Measurements from ENCODE around the gene FILIP1L. TPM values are rescaled to one million over a fixed set of nuclear protein-coding genes. Genes with fewer than 3 reads are reported as not detected.

Gene FILIP1L
- total RNA-seq, 1 experiment from 2014 or later = 0.17 TPM

DNA sequence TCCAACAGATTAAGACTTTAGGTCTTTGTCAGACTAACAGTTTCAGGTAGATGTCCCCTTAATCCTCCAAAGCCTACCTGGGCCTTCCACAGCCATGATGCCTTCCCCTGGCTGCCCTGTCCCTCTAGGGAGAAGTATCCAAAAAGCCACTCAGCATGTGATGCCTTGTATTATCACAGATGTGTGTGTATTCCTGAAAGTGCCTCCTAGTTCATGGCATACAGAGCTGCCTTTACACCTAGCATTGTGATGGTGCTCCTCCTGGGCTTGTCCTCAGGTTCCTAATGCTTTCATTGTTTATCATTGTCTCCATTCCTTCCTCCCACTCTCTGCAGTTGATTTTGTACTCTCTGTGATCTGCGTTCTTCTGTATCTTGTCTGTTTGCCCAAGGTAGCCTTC, 253.1 kb downstream of the FILIP1L start:
- Histone ChIP-seq H3K4me3 (replicated peaks in 1 of 2; ENCODE audit: low read depth in 1 of 2, low read length in 2 of 2) (no peak overlapping the region), H3K4me2 (ENCODE audit: low read length) (no peak overlapping the region), H4K20me1 (ENCODE audit: insufficient read depth) (no peaks in the 10 kb centered on the region), H3K4me1 (ENCODE audit: control insufficient read depth in 1 of 2, insufficient read depth in 2 of 2, low read length in 2 of 2) (peaks cover 0 to 17% of the 10 kb centered on the region in 2 experiments; a peak in 2 of 4 replicates), H3K9ac (ENCODE audit: low read length) (no peak overlapping the region), H3K9me2 (ENCODE audit: insufficient read depth) (no peaks in the 10 kb centered on the region), H3K27me3 (ENCODE audit: insufficient read depth, low read length) (no peaks in the 10 kb centered on the region), H3K27ac (ENCODE audit: low read depth, low read length) (no peak overlapping the region), H3K79me2 (ENCODE audit: insufficient read depth, low read length) (peaks cover 3% of the 10 kb centered on the region; the same call in 1 of the 2 replicates), H3K9me3 (ENCODE audit: control insufficient read depth in 1 of 2, insufficient read depth in 1 of 2, low read depth in 1 of 2, low read length in 2 of 2) (no peaks in the 10 kb centered on the region), H2AFZ (ENCODE audit: low read depth, low read length, poor library complexity, severe bottlenecking) (no peak overlapping the region), H3K36me3 (ENCODE audit: control insufficient read depth in 1 of 2, insufficient read depth in 2 of 2, low read length in 2 of 2) (no peaks in the 10 kb centered on the region)
- ATAC-seq = no peak
- no peak for TF ChIP-seq ZFX (IDR thresholded peaks at IDR 0.05)
- TF ChIP-seq JUND (IDR thresholded peaks at IDR 0.05) = no peak
- no peak for TF ChIP-seq FOSL1 (IDR thresholded peaks at IDR 0.05; ENCODE audit: low read depth)
- TF ChIP-seq POLR2AphosphoS5 (IDR thresholded peaks at IDR 0.05; ENCODE audit: low read depth, low read length) = no peak
- TF ChIP-seq, protein P1, sequence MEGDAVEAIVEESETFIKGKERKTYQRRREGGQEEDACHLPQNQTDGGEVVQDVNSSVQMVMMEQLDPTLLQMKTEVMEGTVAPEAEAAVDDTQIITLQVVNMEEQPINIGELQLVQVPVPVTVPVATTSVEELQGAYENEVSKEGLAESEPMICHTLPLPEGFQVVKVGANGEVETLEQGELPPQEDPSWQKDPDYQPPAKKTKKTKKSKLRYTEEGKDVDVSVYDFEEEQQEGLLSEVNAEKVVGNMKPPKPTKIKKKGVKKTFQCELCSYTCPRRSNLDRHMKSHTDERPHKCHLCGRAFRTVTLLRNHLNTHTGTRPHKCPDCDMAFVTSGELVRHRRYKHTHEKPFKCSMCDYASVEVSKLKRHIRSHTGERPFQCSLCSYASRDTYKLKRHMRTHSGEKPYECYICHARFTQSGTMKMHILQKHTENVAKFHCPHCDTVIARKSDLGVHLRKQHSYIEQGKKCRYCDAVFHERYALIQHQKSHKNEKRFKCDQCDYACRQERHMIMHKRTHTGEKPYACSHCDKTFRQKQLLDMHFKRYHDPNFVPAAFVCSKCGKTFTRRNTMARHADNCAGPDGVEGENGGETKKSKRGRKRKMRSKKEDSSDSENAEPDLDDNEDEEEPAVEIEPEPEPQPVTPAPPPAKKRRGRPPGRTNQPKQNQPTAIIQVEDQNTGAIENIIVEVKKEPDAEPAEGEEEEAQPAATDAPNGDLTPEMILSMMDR (IDR thresholded peaks at IDR 0.05 in 2 of 3, conservative IDR thresholded peaks at IDR 0.05 in 1 of 3; ENCODE audit: borderline replicate concordance in 1 of 3, insufficient read depth in 1 of 3, low read depth in 2 of 3, low read length in 2 of 3) = no peak
- TF ChIP-seq EGR1 (IDR thresholded peaks at IDR 0.05; ENCODE audit: low read depth) = no peak
- no peak for TF ChIP-seq CBX3 (IDR thresholded peaks at IDR 0.05; ENCODE audit: low read depth)
- no peak for TF ChIP-seq SIN3A (IDR thresholded peaks at IDR 0.05; ENCODE audit: low read depth)
- TF ChIP-seq, protein P2, sequence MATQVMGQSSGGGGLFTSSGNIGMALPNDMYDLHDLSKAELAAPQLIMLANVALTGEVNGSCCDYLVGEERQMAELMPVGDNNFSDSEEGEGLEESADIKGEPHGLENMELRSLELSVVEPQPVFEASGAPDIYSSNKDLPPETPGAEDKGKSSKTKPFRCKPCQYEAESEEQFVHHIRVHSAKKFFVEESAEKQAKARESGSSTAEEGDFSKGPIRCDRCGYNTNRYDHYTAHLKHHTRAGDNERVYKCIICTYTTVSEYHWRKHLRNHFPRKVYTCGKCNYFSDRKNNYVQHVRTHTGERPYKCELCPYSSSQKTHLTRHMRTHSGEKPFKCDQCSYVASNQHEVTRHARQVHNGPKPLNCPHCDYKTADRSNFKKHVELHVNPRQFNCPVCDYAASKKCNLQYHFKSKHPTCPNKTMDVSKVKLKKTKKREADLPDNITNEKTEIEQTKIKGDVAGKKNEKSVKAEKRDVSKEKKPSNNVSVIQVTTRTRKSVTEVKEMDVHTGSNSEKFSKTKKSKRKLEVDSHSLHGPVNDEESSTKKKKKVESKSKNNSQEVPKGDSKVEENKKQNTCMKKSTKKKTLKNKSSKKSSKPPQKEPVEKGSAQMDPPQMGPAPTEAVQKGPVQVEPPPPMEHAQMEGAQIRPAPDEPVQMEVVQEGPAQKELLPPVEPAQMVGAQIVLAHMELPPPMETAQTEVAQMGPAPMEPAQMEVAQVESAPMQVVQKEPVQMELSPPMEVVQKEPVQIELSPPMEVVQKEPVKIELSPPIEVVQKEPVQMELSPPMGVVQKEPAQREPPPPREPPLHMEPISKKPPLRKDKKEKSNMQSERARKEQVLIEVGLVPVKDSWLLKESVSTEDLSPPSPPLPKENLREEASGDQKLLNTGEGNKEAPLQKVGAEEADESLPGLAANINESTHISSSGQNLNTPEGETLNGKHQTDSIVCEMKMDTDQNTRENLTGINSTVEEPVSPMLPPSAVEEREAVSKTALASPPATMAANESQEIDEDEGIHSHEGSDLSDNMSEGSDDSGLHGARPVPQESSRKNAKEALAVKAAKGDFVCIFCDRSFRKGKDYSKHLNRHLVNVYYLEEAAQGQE (IDR thresholded peaks at IDR 0.05; ENCODE audit: low read depth) = no peak
- TF ChIP-seq TCF7L2 (IDR thresholded peaks at IDR 0.05; ENCODE audit: borderline replicate concordance, extremely low read depth, insufficient read depth, insufficient read length) = no peak
- TF ChIP-seq SRF (IDR thresholded peaks at IDR 0.05; ENCODE audit: low read depth) = no peak
- ChIA-PET RAD21 (ENCODE audit: low non-redundant PET in 1 of 2, low total read pairs in 2 of 2, uncharacterized antibody in 2 of 2, unreplicated experiment in 2 of 2) (no interaction called here), CTCF (interaction anchor here (1.4 to 3.6 kb wide), 2 partner anchors 17 to 18 kb away, joined by 3 to 10 read pairs; no protein-coding TSS in a partner anchor), POLR2A (no interaction called here)
- BruUV-seq (replicated peaks) = no TSS peak
- intact Hi-C loops (cut with micrococcal nuclease) = no loop called here
- no peak for DNase-seq (ENCODE audit: low read depth, low spot score)

All from HCT116 (cell line).